GM19452 (cell line): ENCODE data around the gene MYO9A.
"Not testable (repeated sequence)": the region's sequence is repeated elsewhere in the genome, so short reads cannot be mapped to it uniquely, and the experiment has no call there.

ENCODE experiments used
- ATAC-seq: cut with Tn5 transposase; IDR thresholded peaks from one replicate; pipeline ENCODE4 v1.9.1; 2021; ENCODE audit not compliant: unreplicated experiment

MYO9A gene

GRCh38 chr15:72053297-72053696 lies 64.7 kb downstream of the MYO9A start:
- not testable (repeated sequence) for ATAC-seq

DNA sequence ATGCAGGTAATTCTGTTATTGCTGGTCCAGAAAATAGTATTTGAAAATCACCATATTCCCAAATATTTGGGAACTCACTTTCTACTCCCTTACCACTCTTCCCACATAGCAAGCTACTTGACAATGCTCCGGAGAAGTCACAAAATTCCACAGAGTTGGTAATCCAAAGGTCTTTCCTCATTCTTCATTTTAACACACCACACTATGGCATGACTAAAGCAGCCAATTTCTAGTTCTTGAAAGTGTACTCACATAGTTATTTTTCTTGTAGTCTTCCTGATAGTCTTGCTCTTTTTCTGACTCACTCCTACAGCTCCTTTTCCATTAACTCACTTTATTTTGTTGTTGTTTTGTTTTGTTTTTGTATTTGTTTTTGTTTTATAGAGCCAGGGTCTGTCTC lies 67.2 kb downstream of the MYO9A start:
- ATAC-seq, result no peak

GRCh38 chr15:72047020-72047419 lies 70.9 kb downstream of the MYO9A start:
- no peak for ATAC-seq

DNA sequence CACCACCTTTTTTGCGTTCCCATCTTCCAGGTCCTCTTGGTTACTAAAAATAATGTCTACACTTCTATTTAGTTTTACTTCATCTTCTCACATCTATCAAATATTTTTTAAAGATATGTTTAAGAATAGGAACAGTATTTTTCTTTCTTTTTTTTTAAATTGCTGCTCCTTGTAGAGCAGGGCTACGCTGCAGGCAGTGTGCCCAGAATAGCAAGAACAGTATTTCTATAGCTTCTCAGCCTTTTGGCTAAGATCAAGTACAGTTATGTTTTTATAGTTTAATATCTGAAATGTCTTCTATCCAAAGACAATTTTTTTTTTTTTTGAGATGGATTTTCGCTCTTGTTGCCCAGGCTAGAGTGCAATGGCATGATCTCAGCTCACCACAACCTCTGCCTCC lies 73.0 kb downstream of the MYO9A start:
- ATAC-seq, result no peak

- ATAC-seq, result no peak
Measured at GRCh38 chr15:72042865-72043264, 75.1 kb downstream of the MYO9A start.

DNA sequence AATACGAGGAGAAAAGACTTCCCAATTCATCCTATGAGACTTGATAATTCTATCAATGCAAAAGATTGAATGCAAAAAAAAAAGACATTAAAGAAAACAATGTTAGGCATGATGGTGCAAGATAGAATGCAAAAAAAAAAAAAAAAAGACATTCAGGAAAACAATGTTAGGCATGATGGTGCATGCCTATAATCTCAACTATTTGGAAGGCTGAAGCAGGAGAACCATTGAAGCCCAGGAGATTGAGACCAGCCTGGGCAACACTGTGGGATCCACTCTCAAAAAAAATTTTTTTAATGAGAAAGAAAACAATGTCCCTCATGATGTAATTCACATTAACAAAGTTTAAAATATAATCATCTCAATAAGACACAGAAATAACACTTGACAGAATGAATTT lies 75.9 kb downstream of the MYO9A start:
- ATAC-seq, result no peak

DNA sequence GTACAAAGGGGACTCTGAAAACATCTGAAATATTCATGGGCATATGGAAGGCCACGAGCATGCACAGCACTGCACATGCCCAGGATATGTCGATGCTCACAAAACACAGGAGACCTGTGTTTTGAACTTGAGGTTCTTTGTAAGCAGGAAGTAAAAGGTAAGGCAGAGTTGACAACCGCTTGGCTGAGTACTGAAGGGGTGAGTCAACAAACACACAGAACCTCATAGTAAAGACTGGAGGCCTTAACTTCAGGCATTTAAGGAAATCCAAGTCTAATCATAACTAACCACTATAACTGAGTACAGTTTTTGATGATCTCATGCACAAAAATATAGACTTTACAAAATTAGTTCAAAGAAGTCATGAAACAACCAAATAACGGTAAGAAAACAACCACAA lies 80.6 kb downstream of the MYO9A start:
- ATAC-seq, result no peak

DNA sequence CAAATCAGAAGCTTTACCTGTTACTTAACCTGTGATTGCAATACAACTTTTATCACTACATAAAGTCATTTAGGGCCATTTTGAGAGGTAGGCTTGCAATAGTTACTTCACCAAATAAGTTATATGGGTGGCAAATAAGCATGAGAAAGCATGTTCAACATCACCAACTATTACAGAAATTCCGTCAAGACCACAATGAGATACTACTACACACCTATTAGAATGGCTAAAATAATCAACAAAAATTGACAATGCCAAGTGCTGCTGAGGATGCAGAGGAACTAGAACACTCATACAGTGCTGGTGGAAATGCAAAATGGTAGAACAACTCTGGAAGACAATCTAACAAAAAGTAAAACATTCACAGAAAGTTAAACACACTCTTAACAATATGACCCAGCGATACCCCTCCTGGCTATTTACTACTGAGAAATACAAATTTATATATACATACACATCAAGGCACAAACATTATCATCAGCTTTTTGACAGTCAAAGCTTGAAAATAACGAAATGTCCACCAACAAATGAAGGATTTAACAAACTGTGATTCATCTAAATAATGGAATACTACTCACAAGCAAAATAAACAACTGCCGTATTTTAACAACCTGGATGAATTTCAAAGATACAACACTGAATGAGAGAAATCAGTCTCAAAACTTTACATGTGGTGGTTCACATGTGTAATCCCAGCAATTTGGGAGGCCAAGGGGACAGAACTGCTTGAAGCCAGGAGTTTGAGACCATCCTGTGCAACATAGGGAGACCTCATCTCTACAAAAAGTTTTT lies 82.9 kb downstream of the MYO9A start:
- no peak for ATAC-seq

- ATAC-seq, result no peak
Measured at GRCh38 chr15:72034351-72034750, 83.6 kb downstream of the MYO9A start.

DNA sequence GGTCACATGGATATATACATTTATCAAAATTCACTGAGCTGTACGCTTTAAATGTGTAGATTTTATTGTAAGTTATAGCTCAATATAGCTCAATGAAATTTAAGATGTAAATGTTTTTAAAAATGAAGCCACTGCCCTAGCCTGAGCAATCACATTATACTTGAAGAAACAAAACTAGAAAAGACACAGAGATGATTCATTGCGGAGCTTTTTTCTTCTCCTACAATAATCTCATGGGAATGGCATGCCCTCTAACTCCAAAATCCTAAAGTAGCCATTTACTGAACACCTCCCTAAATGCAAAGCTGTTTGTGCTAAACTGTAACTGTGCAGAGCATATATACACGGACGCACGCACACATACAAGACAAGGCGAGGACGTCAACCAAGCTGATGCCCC lies 84.2 kb downstream of the MYO9A start:
- ATAC-seq, result no peak

GRCh38 chr15:72033285-72033684 lies 84.7 kb downstream of the MYO9A start:
- ATAC-seq, result no peak

DNA sequence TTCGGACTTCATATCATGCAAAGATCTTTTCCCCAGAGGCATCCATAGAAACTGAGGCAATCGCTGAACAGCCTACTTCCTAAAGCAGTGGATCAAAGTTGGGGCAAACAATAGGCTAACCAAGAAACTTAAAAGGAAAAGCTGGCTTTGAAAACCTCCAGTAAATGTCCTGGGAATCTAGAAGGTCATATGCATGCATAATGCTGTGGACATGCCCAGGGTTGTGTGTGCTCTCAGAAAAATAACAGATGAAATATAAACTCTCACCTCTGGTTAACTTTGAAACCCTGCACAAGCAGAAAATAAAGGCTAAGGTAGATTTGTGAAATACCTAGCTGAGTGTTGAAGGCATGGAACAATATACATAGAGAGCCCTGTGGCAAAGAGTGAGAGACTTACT lies 96.3 kb downstream of the MYO9A start:
- ATAC-seq, result no peak

GRCh38 chr15:72020799-72021198 lies 97.2 kb downstream of the MYO9A start:
- ATAC-seq, result no peak

DNA sequence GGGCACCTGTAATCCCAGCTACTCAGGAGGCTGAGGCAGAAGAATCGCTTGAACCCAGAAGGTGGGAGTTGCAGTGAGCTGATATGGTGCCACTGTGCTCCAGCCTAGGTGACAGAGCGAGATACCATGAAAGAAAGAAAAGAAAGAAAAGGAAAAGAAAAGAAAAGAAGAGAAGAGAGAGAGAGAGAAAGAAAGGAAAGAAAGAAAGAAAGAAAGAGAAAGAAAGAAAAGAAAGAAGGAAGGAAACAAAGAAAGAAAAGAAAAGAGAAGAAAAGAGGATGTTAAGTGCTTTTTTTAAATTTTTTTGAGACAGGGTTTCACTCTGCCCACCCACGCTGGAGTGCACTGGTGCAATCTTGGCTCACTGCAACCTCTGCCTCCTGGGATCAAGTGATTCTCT lies 103.4 kb downstream of the MYO9A start:
- ATAC-seq, result not testable (repeated sequence)

DNA sequence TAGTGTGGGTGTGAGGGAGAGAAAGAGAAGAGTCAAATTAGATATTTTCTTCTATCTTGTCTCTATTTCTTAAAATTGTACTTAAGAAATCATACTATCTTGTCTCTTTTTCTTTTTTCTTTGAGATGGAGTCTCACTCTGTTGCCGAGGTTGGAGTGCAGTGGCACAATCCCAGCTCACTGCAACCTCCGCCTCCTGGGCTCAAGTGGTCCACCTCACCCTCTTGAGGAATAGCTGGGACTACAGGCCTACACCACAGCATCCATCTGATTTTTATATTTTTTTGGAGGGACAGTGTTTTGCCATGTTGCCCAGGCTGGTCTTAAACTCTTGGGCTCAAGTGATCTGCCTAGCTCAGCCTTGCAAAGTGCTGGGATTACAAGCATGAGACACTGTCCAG lies 104.2 kb downstream of the MYO9A start:
- no peak for ATAC-seq

- no peak for ATAC-seq
Measured at GRCh38 chr15:72011302-72011942, 106.5 kb downstream of the MYO9A start.

GRCh38 chr15:72009222-72009621 lies 108.7 kb downstream of the MYO9A start:
- ATAC-seq, result peak; percentile 48

DNA sequence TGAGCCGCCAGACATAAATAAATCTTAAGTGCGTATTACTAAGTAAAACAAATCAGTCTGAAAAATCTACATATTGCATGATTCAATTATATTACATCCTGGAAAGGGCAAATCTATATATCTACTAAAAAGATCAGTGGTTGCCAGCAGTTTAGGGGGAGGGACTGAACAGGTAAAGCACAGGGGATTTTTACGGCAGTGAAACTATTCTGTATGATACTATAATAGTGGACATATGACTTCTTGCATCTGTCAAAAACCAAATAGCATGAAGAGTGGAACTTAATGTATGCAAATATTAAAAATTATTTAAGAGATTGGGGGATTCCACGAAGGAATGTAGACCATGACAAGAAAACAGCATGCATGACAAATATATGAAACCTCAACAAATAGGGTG lies 111.6 kb downstream of the MYO9A start:
- no peak for ATAC-seq

DNA sequence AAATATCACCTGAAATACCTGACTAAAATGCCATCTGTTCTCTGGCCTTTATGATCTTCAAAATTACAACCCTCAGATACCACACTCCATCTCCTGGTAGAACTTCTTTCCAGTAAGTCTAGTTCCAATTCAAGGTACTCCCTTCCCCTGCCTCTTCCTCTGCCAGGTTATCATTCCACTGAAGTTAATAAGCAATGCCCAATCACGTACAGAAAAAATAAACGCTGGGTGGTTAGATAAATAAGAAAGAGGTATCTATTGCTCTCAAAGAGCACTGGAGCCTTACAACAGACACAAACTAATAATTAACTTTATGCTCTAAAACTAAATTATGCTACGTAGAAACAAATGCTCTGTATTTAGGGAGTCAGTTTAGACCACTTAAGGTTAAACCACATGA lies 112.5 kb downstream of the MYO9A start:
- no peak for ATAC-seq

DNA sequence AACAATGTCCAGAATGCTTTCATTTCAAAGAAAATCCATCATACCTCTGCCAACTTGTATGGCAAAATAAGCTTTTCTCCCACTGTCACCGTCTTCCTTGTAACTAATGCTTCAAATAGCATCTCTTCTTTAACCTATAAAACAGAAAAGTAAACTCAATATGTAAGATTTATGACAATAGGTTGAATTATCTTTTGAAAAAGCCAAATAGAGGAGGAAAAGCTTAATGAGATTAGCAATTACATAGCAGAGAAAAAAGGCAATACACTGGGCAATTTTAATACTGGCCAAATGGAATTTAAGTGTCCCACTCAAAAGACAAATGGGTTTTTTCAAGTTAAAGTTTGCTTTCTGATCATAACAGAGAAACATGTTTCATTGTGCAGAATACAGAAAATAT lies 118.1 kb downstream of the MYO9A start:
- ATAC-seq, result no peak

DNA sequence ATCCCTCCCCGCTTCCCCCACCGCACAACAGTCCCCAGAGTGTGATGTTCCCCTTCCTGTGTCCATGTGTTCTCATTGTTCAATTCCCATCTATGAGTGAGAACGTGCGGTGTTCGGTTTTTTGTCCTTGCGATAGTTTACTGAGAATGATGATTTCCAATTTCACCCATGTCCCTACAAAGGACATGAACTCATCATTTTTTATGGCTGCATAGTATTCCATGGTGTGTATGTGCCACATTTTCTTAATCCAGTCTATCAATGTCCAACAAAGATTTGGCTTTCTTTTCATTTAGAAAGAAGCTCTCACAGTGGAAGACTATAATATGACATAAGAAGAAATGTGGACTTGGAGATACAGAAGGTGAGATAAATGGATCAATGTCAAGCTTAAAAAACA lies 119.2 kb downstream of the MYO9A start:
- ATAC-seq, result not testable (repeated sequence)

GRCh38 chr15:71997691-71998090 lies 120.3 kb downstream of the MYO9A start:
- no peak for ATAC-seq

GRCh38 chr15:71975816-71976150 lies 142.2 kb downstream of the MYO9A start:
- ATAC-seq, result no peak
